HG03460 (cell line): ENCODE results near the gene MON1A.
"Not testable (repeated sequence)": the region's sequence is repeated elsewhere in the genome, so short reads cannot be mapped to it uniquely, and the experiment has no call there.

ENCODE experiments used
- ATAC-seq: cut with Tn5 transposase; IDR thresholded peaks from one replicate; pipeline ENCODE4 v1.9.1; 2021; ENCODE audit not compliant: unreplicated experiment

MON1A gene

GRCh38 chr3:49929291-49930167 is at the start of gene MON1A:
MON1A (minus strand) TSS chr3:49929811; CDS start chr3:49913346, 16,465 bp downstream.
- ATAC-seq, result peak; percentile 82

DNA sequence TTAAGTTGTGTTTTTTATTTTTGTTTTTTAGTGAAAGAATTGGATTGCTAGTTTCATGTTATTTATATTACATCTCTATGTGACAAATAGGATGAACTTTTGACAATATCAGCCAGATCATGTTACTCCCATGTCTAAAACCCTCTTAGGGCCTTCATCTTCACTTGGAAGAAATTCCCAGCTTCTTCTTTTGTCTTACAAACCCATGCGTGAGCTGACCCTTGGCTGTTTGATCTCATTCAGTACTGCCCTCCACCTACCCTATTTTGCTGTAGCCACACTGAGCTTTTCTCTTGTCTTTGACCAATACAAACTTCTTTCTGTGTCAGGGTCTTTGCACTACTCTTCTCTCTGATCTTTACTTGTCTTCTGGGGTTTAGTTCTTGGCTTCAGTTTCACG is 47.3 kb upstream of the MON1A start:
- no peak for ATAC-seq

DNA sequence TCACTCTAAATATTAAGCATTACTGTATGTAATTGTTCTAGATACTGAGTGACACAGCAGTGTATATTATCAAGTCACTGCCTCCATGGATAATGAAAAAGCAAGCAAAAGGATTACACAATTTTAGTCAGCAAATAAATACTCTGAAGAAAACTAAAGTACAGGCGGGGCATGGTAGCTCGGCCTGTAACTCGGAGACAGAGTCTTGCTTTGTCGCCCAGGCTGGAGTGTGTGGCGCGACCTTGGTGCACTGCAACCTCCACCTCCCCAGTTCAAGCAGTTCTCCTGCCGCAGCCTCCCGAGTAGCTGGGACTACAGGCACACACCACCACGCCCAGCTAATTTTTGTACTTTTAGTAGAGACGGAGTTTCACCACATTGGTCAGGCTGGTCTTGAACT is 43.0 kb upstream of the MON1A start:
- no peak for ATAC-seq

DNA sequence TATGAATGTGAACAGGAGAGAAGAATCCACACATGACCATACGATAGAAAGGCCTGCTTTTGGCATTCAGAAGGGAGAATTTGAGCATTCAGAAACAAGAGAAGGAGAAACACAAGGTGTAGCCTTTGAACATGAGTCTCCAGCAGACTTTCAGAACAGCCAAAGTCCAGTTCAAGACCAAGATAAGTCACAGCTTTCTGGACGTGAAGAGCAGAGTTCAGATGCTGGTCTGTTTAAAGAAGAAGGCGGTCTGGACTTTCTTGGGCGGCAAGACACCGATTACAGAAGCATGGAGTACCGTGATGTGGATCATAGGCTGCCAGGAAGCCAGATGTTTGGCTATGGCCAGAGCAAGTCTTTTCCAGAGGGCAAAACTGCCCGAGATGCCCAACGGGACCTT is 38.7 kb upstream of the MON1A start:
- ATAC-seq, result no peak

GRCh38 chr3:49967291-49967690 is 37.7 kb upstream of the MON1A start:
- no peak for ATAC-seq

DNA sequence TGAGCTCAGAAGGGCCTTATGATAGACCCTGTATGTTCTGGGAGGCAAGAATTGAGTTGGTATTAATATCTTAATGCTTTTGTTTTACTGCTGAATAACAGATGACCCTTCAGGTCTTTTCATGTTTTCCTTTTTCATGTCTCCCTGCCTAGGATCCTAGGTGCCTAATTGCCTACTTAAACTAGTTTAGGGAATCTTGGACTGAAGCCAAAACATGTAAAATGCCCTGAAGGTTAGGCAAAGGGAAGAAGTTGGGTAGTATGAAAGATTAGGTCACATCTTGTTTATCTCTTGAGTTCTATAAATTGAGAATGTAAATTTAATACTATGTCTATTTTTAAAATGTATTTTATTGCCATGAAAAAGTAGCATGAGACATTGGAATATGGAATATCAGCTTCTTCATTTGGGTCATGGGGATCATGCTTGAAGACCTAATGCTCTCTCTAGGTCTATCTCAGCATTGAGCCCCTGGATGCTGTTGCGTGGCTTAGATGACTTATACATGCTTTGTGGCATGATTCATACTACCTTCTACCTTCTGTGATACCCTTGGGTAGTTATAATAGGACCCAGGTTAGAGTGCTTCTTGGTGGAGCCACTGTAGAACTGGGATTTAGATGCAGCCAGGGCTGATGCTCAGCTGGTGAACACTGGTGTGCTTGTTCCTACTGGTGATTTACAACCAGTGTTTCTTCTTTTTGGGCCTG is 36.8 kb upstream of the MON1A start:
- no peak for ATAC-seq

GRCh38 chr3:49955636-49956035 is 26.0 kb upstream of the MON1A start:
- ATAC-seq, result no peak

DNA sequence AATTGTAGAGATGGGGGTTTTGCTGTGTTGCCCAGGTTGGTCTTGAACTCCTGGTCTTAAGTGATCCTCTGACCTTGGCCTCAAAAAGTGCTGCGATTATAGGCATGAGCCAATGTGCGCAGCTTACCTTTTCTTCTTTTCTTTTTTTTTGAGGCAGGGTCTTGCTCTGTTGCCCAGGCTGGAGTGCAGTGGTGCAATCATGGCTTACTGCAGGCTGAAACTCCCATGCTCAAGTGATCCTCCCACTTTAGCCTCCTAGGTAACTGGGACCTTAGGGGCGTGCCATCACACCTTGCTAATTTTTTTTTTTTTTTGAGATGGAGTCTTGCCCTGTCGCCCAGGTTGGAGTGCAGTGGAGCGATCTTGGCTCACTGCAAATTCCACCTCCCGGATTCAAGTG is 23.3 kb upstream of the MON1A start:
- no peak for ATAC-seq

DNA sequence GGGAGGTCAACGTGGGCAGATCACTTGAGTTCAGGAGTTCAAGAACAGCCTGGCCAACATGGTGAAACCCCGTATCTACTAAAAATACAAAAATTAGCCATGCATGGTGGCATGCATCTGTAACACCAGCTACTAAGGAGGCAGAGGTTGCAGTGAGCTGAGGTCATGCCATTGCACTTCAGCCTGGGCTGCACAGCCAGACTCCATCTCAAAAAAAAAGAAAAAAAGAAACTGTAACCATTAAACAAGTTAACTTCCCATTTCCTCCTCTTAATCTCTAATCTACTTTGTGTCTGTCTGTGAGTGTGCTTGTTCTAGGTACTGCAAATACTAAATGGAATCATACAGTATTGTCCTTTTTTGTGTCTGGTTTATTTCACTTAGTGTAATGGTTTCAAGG is 13.0 kb upstream of the MON1A start:
- no peak for ATAC-seq

GRCh38 chr3:49940667-49941249 is 11.1 kb upstream of the MON1A start:
- ATAC-seq, result no peak

DNA sequence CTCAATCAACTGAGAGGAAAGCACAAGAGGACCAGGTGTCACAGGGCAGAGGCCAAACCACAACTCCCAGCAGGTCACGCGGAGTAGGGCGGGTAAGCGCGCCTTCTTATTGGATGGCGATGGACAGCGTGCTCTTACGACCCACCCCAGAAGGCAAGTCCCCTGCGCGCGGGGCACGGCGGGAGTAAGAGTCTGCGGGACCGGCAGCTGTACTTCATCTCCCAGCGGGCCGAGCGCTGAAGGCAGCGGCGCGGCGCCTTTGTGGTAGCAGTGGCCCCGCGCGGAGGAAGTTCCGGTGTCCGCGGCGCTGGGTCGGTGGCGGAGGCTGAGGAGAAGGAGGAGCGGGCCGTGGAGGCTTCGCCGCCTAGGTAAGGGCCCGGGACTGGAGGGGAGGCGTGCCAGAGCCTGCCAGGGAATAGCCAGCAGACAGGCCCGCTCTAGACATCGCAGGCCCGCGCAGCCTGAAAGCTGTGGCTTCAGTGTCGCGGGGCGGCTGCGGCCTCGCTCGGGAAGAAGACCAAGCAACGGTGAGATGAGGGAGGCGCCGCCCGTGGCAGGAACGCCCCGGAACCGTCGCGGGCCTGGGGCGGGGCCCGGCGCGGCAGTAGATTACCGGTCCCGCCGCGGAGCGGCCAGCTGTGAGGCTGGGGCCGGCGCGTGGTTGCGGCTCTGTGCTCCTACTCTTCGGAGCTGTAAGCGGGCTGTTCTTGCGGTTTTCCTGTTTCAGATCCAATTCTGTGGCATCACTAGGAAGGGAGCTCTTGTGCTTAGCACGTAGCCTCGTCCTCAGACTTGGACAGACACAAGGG is 10.5 kb upstream of the MON1A start, which contains the start of gene RBM6:
TSS of gene RBM6 (plus strand) at position 293 of the 809 bp plus-strand sequence. CDS start 22,492 bp downstream, outside the sequence.
- ATAC-seq, result peak; percentile 92

DNA sequence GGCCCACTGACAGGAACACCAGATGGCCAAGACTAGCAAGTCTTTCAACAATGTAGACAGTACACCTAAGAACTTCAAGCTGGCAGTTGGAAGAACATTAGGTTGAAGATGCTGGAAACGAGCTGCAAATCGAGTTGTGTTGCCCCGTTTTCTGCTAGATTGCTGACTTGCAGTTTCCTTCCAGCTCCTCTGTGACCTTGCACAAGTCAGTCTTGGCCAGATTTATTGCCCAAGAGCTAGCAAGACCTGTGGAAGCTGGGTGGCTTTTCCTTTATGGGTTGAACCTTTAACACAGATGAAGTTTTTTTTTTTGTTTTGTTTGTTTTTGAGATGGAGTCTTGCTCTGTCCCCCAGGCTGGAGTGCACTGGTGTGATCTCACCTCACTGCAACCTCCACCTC is 7.5 kb upstream of the MON1A start:
- ATAC-seq, result no peak

DNA sequence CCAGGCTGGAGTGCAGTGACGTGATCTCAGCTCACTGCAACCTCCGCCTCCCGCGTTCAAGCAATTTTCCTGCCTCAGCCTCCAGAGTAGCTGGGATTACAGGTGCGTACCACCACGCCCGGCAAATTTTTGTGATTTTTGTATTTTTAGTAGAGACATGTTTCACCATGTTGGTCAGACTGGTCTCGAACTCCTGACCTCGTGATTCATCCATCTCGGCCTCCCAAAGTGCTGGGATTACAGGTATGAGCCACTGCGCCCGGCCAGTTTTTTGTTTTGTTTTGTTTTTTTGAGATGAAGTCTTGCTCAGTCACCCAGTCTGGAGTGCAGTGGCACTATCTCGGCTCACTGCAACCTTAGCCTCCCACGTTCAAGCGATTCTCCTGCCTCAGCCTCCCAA is 2.7 kb upstream of the MON1A start:
- not testable (repeated sequence) for ATAC-seq

DNA sequence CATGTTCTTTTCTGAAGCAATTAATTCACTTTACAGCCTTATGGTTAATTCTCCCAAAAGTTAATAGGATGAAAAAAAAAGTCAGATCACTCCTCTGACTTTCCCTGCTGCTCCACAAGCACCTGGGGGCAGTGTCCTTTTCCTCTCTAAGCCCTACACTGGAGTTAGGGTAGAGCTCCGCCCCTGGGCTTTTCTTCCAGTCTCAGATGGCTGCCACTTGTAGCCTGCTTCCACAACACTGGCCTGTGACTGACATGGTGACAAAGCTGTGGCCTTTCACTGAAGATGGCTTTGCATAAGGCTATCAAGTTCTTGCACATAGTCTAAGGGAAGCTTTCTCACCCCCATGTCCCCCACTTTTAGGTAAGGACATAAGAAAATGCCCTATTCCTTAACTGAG is 1.3 kb upstream of the MON1A start:
- ATAC-seq, result no peak

- no peak for ATAC-seq
Measured at GRCh38 chr3:49930168-49930690, 618 bp upstream of the MON1A start.

GRCh38 chr3:49928481-49929017 is 1.1 kb downstream of the MON1A start:
- no peak for ATAC-seq

DNA sequence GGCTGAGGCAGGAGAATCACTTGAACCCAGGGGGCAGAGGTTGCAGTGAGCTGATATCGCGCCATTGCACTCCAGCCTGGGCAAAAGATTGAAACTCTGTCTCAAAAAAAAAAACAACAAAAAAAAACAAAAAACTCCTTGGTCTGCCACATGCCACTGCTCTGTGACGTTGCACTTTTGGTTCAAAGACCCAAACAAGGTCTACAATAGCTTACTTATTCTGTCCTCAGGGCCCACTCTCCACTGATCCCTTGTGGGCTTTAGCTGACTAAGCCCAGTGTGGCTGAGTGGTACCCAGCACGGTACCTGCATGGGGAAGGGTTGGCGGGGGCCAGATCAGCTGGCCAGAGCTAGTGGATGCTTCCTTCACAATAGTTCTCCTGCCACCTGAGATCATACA is 1.8 kb downstream of the MON1A start:
- ATAC-seq, result no peak

DNA sequence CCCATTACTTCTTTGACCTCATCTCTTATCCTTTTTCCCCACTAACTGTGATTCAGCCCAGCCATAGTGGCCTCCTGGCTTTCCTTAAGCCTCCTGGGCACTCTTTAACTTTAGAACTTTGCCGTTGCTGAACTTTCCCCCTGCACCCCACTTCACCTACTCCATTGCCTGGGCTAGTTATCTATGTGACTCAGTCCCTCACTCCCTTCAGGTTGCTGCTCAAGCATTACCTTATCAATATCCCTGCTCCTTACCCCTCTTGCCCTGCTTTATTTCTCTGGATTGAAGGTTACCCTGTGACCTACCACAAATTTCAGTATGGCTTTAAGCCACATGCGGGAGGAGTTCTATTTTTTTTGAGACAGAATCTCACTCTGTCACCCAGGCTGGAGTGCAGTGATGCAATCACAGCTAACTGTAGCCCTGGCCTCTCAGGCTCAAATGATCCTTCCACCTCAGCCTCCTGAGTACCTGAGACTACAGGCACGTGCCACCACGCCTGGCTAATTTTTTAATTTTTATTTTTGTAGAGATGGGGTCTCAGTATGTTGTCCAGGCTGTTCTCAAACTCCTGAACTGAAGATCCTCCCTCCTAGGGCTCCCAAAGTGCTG is 3.4 kb downstream of the MON1A start:
- ATAC-seq, result no peak

DNA sequence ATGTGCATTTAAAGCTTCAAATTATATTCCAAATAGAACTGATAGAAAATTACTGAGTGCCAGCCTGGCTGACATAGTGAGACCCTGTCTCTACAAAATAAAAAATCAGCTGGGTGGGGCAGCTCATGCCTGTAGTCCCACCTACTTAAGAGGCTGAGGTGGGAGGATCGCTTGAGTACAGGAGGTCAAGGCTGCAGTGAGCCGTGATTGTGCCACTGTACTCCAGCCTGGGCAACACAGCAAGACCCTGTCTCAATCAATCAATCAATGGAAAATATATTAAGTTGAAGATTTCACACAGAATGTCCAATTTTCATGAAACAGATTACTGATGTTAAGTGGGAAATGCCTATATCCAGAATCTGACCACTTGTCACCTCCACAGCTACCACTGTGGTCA is 4.1 kb downstream of the MON1A start:
- no peak for ATAC-seq

- no peak for ATAC-seq
Measured at GRCh38 chr3:49924683-49925082, 4.9 kb downstream of the MON1A start.
